ENCODE data around the gene ORAI2.
A peak's percentile ranks its signal among the peaks of the same experiment; 100 is the strongest.
"Not testable (repeated sequence)": the region's sequence is repeated elsewhere in the genome, so short reads cannot be mapped to it uniquely, and the experiment has no call there.

Gene ORAI2

DNA sequence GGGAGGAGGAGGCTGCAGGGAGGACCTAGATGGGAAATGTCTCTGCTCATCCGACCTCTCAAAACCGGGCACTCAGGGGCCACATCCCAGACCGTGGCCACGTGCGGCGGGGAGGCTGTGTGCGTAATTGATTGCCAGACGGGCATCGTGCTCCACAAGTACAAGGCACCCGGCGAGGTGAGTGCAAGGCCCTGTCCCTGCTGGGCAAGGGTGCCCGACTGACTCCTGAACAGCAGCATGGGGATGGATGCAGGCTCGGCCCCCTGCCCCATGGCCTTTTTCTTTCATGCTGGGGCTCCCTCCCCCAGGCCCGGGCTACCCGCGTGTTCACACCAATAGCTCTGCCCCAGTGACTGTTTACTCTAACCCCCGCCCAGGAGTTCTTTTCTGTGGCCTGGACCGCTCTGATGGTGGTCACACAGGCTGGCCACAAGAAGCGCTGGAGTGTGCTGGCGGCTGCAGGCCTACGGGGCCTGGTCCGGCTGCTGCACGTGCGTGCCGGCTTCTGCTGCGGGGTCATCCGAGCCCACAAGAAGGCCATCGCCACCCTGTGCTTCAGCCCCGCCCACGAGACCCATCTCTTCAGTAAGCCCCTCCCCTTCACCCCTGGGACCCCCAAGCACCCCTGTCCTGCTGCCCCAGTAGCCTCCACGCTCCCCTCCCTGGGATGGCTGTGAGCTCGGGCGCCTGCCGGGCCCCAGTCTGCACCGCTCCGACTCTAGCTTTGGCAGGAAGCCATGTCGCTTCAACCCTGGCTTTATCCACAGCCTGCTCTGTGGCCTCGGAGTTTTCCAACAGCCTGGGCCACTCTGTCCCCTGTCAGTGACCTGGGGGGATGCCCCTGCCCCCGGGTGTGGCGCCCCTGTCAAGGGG lies 35.3 kb downstream of the ORAI2 start:
- no peak for DNase-seq (ENCODE audit: low read depth in 4 of 4, low spot score in 1 of 4)

DNA sequence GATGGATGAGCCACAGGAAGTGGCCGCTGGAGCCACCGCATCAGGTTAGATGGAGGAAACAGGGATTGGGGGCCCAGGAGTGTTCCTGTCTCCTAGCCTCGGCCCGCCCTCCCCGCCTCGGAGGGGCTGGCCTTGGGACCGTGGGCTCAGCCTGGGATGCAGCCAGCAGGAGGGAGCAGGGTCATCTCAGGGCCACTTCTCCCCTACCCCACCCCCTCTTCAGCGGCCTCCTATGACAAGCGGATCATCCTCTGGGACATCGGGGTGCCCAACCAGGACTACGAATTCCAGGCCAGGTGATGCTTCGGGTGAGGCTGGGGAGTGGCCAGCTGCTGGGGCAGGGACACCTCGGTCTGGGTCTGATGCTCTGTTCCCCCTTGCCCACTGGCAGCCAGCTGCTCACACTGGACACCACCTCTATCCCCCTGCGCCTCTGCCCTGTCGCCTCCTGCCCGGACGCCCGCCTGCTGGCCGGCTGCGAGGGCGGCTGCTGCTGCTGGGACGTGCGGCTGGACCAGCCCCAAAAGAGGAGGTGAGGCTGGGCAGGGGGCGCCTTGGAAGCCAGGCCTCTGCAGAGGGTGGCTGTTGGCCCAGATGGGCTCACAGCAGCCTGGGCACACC lies 36.1 kb downstream of the ORAI2 start:
- no peak for DNase-seq (ENCODE audit: low read depth in 4 of 4, low spot score in 1 of 4)

DNA sequence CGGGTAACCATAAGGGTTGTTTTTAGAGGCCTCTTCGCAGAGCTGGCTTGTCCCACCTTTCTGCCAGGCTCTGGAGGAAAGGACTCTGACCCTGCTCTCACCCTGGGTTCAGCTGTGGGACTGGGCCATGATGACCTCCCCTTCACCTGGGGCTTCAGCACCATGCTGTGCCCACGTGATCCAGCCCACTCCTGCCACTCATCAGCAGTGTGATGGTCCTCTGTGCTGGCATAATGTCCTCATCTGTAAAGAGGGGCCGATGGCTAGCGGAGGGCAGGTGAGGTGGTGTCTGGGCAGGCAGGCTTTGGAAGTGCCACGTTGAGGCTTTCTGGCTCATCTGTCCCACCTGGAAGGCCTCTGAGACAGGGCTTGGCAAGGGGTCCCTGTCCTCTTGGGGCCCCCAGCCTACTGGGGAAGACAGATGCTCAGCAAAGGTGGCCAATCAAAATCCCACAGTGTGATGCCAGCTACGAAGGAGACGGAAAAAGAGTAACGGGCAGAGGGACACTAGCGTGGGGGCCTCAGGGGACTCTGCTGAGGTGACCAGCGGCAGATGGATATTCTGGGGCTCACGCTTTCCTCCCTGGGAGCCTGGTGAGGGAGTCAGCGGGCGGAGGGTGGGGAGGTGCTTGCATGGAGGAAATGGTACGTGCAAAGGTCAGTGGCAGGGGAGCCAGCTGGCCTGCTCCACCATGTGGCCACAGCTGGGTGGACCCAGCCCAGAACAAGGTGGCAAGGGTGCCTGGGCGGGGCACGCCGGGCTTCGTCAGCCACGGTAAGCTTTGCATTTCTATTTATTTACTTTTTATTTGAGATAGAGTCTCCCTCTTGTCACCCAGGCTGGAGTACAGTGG lies 36.8 kb downstream of the ORAI2 start:
- DNase-seq (ENCODE audit: low read depth in 4 of 4, low spot score in 1 of 4) = no peak

DNA sequence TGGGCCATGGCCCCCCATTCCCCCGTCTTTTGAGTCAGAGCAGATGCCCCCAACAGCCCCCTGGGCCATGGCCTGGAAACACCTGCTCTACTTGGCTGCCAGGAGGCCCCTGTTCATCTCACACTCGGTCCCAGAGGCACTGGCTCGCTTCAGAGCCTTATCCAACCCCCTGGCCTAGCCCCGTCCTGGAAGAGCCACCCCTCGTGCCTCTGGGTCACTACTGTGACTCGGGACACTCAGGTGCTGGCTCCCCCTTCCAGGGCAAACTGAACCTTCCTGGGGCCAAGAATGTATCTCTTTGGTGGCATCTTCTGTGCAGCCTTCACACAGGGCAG lies 38.4 kb downstream of the ORAI2 start:
- DNase-seq (ENCODE audit: low read depth in 4 of 4, low spot score in 1 of 4) = no peak

DNA sequence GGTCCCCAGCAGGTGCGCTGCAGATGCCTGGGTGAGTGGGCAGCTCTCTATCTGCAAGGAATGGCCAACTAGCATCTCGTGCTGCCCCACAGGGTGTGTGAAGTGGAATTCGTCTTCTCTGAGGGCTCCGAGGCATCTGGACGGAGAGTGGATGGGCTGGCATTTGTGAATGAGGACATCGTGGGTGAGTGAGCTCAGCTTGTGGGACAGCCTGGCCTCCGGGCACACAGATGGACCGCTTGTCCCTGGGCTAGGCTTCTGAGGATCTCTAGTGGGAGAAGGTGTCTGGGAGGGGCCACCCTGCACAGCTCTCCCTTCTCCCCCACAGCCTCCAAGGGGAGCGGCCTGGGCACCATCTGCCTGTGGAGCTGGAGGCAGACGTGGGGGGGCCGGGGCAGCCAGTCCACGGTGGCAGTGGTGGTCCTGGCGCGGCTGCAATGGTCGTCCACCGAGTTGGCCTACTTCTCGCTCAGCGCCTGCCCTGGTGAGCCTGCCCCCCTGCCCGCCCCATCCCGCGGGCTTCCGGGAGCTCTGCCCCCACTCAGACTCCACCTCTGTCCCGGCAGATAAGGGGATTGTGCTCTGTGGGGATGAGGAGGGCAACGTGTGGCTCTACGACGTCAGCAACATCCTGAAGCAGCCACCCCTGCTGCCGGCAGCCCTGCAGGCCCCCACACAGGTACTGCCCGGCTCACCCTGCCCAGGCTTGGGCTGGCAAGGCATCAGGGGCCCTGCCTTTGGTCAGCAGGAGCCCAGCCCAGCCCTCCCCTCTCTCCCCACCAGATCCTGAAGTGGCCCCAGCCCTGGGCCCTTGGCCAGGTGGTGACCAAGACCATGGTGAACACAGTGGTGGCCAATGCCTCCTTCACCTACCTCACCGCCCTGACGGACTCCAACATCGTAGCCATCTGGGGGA lies 39.0 kb downstream of the ORAI2 start:
- DNase-seq (ENCODE audit: low read depth in 4 of 4, low spot score in 1 of 4) = no peak

DNA sequence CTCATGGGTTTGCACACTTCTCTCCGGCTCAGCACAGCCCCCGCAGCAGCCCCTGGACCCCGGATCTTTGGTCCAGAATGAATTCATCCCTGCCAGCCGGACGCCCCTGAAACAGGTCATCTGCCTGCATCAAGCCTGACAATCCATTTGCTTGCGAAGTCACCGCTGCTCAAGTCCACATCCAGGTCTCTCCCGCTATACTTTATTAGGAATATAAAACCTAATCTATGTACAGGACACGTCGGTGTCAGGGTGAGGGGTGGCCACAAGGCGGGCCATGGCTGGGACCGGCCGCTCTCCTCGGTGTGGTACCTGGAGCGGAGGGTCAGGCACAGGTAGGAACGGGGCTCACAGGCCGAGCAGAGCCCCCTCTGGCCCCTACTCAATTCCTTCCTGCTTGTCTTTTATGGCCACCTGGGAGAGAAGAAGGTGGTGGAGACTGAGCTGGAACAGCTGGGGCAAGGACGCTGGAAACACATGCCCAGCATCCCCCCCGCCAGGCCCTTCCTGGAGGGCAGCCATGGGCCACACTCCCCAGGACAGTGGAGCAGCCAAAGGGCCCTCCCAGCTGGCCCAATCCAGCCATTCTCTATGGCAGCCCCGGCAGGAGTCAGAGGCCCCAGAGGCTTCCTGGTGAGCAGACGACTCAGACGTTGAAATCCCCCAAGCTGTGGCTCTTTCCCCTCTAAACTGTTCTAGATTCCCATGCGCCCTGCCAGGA lies 40.1 kb downstream of the ORAI2 start:
- DNase-seq (ENCODE audit: low read depth in 4 of 4, low spot score in 1 of 4) = no peak

DNA sequence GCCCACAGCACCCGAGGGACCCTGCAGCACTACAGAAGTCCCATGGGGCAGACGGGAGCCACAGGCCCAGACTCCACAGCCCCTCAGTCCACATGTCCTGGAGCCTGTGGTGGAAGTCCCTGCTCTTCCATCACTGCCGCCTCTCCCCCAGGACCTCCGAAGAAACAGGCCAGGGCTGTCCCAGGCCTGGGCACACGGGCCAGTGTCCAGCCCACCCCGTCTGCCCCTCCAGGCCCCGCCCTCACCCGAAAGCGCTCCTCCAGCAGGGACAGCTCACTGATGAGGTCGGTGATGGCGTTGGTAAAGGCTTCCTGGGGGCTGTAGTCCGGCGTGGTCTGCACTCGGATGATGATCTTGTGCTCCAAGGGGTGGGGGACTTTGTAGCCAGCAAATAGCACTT lies 40.7 kb downstream of the ORAI2 start:
- DNase-seq (ENCODE audit: low read depth in 4 of 4, low spot score in 1 of 4) = not testable (repeated sequence)

DNA sequence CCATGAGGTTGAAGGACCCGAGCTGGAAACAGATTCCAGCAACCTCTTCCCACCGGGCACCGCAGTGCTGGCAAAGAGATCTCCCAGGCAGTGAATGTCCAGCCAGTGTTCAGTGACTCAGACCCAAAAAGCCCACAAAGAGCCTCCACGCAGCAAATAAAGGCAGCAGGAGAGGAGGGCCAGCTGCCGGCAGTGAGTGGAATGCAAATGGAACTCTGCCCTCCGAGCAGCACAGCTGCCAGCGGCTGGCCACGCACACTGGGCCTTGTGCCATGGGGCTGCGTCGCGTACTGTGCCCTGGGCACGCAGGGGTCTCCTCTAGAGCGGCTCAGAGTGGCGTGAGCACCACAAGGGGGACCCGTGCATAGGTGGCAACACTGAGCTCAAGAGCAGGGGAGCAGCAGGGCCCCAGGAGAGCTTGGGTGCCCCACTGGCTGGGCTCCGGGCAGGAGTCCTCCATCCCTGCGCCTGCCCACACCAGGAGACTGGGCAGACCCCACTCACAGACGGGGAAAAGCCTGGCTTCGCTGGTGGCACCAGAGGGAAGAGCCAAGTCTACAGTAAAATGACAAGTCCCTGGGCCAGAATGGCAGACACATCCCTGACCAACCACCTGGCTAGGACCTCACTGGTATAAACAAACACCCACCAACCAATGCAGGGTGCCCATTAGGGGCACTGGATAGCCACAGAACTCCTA lies 41.5 kb downstream of the ORAI2 start:
- not testable (repeated sequence) for DNase-seq (ENCODE audit: low read depth in 4 of 4, low spot score in 1 of 4)

DNA sequence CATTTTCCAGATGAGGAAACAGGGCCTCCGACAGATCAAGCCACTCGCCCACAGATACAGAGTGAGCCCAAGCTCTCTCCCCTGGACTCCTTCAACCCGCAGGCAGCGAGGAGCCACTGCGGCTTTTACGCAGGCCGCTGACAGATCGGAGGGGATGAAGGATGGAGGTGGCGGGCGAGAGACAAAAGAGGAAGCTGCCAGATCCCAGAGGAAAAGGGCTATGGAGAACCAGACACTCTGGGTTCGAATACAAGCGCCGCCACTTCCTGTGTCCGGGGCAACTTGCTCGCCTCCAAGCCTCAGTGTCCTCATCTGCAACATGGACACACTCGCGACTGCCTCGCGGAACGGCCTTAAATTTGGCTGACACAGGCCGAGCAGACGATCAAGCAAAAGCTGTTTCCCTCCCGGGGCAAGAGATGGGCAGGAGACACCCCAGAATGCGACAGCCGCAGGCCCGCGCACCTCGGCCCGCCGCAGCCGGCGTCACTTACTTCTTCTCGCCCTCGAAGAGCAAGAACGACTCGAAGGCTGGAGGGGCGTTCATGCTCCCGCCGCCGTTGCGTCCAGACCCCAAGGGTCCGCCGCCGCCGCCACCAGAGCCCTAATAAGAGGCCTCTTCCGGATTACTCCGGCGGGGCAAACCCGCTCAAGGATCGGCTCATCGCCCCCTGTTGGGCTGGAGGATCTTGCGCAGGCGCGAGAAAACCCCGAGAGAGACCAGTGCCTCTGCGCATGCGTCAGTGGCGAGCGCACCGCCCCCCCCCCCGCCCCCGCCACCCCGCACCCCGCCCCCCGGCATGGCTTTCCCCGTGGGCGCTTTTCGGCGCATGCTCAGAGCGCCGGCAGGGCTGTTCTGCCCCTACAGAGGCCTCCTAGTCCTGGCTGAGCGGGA lies 45.2 kb downstream of the ORAI2 start, which contains the start of gene POLR2J:
TSS of gene POLR2J (minus strand) at position 609 of the 895 bp plus-strand sequence. CDS start at position 547, 62 bp downstream.
- peak; percentile 50 to 96 (median 75) for DNase-seq (ENCODE audit: low read depth in 4 of 4, low spot score in 1 of 4)

DNA sequence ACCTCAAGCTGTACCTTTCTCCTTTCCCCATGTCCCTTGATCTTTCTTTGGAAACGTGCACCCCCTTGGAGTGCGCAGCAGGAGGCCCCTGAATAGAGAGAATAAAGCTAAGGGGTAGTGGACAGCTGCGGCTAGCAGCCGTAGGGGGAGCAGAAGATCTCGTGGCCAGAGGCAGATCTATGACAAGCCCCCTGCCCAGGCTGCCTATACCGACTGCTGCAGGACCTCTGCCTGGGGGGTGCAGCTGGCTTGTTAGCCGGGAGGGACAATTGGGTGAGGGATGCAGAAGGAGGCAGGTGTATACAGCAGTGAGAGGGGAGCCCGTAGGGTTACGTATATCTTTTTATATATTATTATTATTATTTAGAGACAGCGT lies 45.8 kb downstream of the ORAI2 start:
- not testable (repeated sequence) for DNase-seq (ENCODE audit: low read depth in 4 of 4, low spot score in 1 of 4)

DNA sequence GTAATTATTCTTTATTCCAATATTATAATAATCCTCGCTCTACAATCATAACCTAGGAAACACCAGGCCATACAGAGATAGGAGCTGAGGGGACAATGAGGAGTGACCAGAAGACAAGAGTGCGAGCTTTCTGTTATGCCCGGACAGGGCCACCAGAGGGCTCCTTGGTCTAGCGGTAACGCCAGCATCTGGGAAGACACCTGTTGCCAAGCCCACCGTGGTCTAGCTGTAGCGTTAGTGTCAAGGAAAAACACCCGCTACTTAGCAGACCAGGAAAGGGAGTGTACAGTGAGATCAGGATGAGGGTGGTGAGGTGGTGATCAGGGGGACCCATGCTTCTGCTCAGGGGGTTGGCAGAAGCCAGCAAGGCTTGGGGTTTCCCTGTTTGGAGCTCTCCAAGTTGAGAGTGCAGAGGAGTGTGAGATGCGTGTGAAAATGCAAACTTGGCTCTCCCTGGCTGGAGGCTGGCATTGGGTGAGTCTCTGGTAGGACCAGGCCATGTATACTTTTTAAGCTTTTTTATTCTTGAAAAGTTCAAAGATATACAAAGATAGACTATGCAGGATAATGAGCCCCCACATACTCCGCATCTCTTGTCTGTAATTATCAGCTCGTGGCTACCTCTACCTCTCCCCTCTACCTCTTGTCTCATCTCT lies 46.7 kb downstream of the ORAI2 start:
- DNase-seq (ENCODE audit: low read depth in 4 of 4, low spot score in 1 of 4) = not testable (repeated sequence)

DNA sequence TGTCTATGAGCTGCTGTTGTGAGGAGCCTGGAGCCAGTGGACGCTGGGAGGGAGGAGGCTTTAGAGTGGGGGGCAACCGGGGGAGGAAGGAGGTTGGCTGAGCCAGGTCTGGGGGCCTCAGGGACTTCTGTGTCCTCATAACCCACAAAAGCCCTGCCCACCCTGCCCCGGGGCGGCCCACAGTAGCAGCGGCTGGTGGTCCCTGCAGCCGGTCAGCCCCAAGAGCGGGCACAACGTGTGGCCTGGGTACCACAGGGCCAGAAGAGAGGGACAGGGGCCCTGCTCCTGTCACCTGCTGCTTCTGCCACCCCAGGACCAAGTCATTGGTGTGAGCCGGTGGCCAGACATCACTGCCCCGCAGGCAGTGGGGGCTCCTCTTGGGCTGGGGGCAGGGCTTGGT lies 48.6 kb downstream of the ORAI2 start:
- DNase-seq (ENCODE audit: low read depth in 4 of 4, low spot score in 1 of 4) = not testable (repeated sequence)

DNA sequence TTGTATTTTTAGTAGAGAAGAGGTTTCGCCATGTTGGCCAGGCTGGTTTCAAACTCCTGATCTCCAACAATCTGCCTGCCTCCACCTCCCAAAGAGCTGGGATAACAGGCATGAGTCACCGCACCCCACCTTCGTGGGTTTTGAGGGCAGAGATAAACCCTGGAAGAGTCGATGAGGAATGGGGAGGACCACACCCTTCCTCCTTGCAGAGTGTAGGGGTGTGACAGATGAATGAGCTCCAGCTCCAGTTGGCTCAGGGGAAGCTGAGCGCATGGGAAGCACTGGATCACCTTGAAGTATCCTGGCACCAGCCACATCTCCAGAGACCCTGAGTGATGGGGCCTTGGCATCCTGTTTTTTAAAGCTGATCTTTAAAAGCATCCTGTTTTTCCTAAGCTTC lies 50.9 kb downstream of the ORAI2 start:
- not testable (repeated sequence) for DNase-seq (ENCODE audit: low read depth in 4 of 4, low spot score in 1 of 4)

DNA sequence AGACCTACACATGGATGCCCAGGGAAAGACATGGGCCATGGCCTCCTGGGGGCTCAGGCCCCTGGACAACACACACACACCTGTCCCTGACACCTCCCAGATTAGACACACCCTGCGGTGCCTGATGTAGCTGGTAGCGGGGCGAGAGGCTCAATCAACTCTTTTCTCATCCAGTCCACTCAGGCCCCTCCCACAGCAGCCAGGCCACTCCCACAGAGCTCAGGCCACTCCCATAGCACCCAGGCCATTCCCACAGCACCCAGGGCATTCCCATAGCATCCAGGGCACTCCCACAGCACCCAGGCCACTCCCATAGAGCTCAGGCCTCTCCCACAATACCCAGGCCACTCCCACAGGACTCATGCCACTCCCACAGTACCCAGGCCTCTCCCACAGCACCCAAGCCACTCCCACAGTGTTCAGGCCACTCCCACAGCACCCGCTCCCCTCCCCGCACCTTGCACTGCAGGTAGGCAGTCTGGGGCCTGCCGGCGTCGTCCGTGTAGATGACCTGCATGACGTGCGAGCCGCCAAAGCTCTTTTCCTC lies 57.2 kb downstream of the ORAI2 start:
- DNase-seq (ENCODE audit: low read depth in 4 of 4, low spot score in 1 of 4) = peak in 2 of 4 experiments; percentile 42 to 60

DNA sequence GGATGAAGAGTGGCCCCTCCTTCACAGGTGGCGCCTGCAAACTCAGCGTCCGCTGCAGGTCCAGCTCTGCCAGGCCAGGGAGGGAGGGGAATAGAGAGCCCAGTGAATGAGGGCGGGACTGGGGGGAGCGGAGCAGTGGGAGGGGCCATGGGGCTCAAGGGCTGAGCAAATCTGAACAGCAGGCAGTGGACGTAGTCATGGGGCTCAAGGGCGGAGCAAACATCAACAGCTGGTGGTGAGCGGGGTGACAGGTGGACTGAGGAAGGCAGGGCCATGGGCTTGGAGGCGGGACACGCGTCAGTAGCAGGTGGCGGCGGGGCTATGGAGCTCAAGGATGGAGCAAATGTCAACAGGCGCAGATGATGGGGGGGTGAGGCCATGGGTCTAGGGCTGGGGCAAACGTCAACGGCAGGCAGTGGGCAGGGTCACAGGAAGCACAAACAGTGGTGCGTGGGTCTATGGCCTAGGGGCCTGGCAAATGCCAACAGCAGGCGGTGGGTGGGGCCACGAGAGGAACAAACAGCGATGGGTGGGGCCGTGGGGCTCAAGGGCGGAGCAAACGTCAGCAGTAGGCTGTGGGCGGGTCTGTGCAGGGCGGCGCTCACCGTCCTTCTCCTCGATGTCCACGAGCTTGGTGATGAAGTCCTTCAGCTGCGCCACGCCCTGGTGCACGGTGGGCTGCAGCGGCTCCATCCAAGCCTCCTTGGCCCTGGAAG lies 60.0 kb downstream of the ORAI2 start:
- not testable (repeated sequence) for DNase-seq (ENCODE audit: low read depth in 4 of 4, low spot score in 1 of 4)

DNA sequence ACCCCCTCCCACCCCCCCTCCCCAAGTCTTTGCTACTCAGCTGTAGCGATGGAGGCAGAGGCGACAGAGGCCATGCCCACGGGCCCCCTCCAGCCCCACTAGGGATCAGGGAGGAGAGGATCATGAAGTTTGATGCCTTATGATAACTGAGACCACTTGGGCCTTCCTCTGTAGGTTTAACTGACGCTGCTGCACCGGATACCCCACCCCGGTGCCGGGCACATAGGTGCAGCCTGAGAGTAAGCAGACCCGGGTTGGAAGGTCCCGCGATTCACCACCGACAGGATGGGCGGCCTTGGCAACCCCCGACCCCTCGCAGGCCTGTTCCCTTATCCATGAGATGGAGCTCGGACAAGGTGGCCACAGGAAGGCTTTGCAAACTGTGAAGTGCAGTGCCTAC lies 60.7 kb downstream of the ORAI2 start:
- DNase-seq (ENCODE audit: low read depth in 4 of 4, low spot score in 1 of 4) = not testable (repeated sequence)

Data from stimulated activated CD4-positive, alpha-beta T cell treated with anti-CD3 and anti-CD28 coated beads, Interleukin-1b, Interleukin-23, amount 100 ng/mL, for 24 hours (primary cell).